HUES64 (cell line): ENCODE results near the gene RNF38.
A peak's percentile ranks its signal among the peaks of the same experiment; 100 is the strongest.
"Not testable (repeated sequence)": the region's sequence is repeated elsewhere in the genome, so short reads cannot be mapped to it uniquely, and the experiment has no call there.

Experiments used
- H3K27ac ChIP-seq: 2 replicates; pipeline ENCODE4 v1.7.0; 2013; ENCODE audit warnings: low read depth, low read length, inconsistent platforms
- H3K27me3 ChIP-seq: 2 replicates; pipeline ENCODE4 v1.6.1; 2013; ENCODE audit warnings: mild to moderate bottlenecking, low read length; ENCODE audit not compliant: insufficient read depth
- H3K36me3 ChIP-seq: 2 replicates; pipeline ENCODE4 v1.6.1; 2013; ENCODE audit warnings: mild to moderate bottlenecking, low read length; ENCODE audit not compliant: insufficient read depth
- H3K4me1 ChIP-seq: 2 replicates; pipeline ENCODE4 v1.6.1; 2013; ENCODE audit warnings: mild to moderate bottlenecking, low read length, moderate library complexity; ENCODE audit not compliant: insufficient read depth
- H3K4me3 ChIP-seq: 2 replicates; pipeline ENCODE4 v1.5.1; 2013; ENCODE audit warnings: mild to moderate bottlenecking, low read length, moderate library complexity
- H3K9ac ChIP-seq: 2 replicates; pipeline ENCODE4 v1.6.1; 2013; ENCODE audit warnings: mild to moderate bottlenecking, low read depth, low read length
- H3K9me3 ChIP-seq: 2 replicates; pipeline ENCODE4 v1.6.1; 2013; ENCODE audit warnings: low read depth, low read length; ENCODE audit not compliant: insufficient read depth
- WGBS: fragments of 150-250, 120-280 bp; methylation state at CpG from one replicate; pipeline ENCODE4 v1.1.7; 2013; ENCODE audit warnings: missing lambda C conversion rate; 5-methylcytosine and 5-hydroxymethylcytosine counted together

RNF38 gene

GRCh38 chr9:36407122-36407723 is 7.2 kb upstream of the RNF38 start:
- Histone ChIP-seq H3K27ac (no peak overlapping the region), H3K9me3 (no peaks in the 10 kb centered on the region)
- WGBS = 85% methylated on average over 2 of the region's 4 CpGs

GRCh38 chr9:36402536-36402935 is 2.5 kb upstream of the RNF38 start:
- Histone ChIP-seq H3K27ac (no peak overlapping the region), H3K9me3 (no peaks in the 10 kb centered on the region), H3K9ac (no peak overlapping the region), H3K4me1 (peaks cover 27% of the 10 kb centered on the region), H3K4me3 (no peak overlapping the region), H3K27me3 (no peaks in the 10 kb centered on the region), H3K36me3 (0 out of 2 replicates have a peak, but pooled peaks cover 4% of the 10 kb centered on the region)
- WGBS = 95% methylated on average over 3 of the region's 3 CpGs

More at GRCh38 chr9:36407122-36407723, 7.2 kb upstream of the RNF38 start:
- H3K4me1 ChIP-seq = peaks cover 11% of the 10 kb centered on the region; the same call in 1 of the 2 replicates
- H3K27me3 ChIP-seq = no peaks in the 10 kb centered on the region
- no peak overlapping the region for H3K9ac ChIP-seq
- H3K36me3 ChIP-seq = 0 out of 2 replicates have a peak, but pooled peaks cover 4% of the 10 kb centered on the region
- H3K4me3 ChIP-seq = no peak overlapping the region

- H3K27ac ChIP-seq = peak overlapping the region; percentile 98; the same call in 1 of the 2 replicates
- H3K36me3 ChIP-seq = 0 out of 2 replicates have a peak, but pooled peaks cover 4% of the 10 kb centered on the region
- H3K4me3 ChIP-seq = peak overlapping the region; percentile 86; the same call in 1 of the 2 replicates
- no peaks in the 10 kb centered on the region for H3K9me3 ChIP-seq
- 99% methylated on average over 3 of the region's 3 CpGs for WGBS
- H3K9ac ChIP-seq = no peak overlapping the region
- H3K27me3 ChIP-seq = no peaks in the 10 kb centered on the region
- H3K4me1 ChIP-seq = peaks cover 27% of the 10 kb centered on the region
Measured at GRCh38 chr9:36401897-36402480, 1.9 kb upstream of the RNF38 start.

GRCh38 chr9:36401164-36401740 is 1.2 kb upstream of the RNF38 start:
- Histone ChIP-seq H3K36me3 (0 out of 2 replicates have a peak, but pooled peaks cover 4% of the 10 kb centered on the region), H3K9ac (peak overlapping the region; percentile 87), H3K4me1 (peaks cover 27% of the 10 kb centered on the region), H3K4me3 (peak overlapping the region; percentile 86), H3K9me3 (no peaks in the 10 kb centered on the region), H3K27ac (peak overlapping the region; percentile 98), H3K27me3 (no peaks in the 10 kb centered on the region)
- WGBS = 4% methylated on average over 31 of the region's 33 CpGs

GRCh38 chr9:36400332-36401163 is 479 bp upstream of the RNF38 start:
- under 1% methylated on average over 111 of the region's 111 CpGs for WGBS
- H3K27ac ChIP-seq = peak overlapping the region; percentile 98
- H3K9me3 ChIP-seq = no peaks in the 10 kb centered on the region
- no peaks in the 10 kb centered on the region for H3K27me3 ChIP-seq
- peaks cover 27% of the 10 kb centered on the region for H3K4me1 ChIP-seq
- H3K36me3 ChIP-seq = no peaks in the 10 kb centered on the region
- peak overlapping the region; percentile 87 for H3K9ac ChIP-seq
- H3K4me3 ChIP-seq = peak overlapping the region; percentile 86

GRCh38 chr9:36398745-36399144 is 1.3 kb downstream of the RNF38 start:
- peaks cover 28% of the 10 kb centered on the region for H3K4me1 ChIP-seq
- H3K4me3 ChIP-seq = peak overlapping the region; percentile 86; the same call in 1 of the 2 replicates
- H3K9ac ChIP-seq = peak overlapping the region; percentile 25; the same call in 1 of the 2 replicates
- no peaks in the 10 kb centered on the region for H3K27me3 ChIP-seq
- H3K36me3 ChIP-seq = no peaks in the 10 kb centered on the region
- H3K27ac ChIP-seq = no peak overlapping the region
- H3K9me3 ChIP-seq = no peaks in the 10 kb centered on the region

GRCh38 chr9:36396985-36397384 is 3.1 kb downstream of the RNF38 start:
- 93% methylated on average over 5 of the region's 9 CpGs for WGBS
- Histone ChIP-seq H3K4me1 (peaks cover 32% of the 10 kb centered on the region), H3K9ac (no peak overlapping the region)

GRCh38 chr9:36392489-36392888 is 7.6 kb downstream of the RNF38 start:
- H3K36me3 ChIP-seq = peaks cover 14% of the 10 kb centered on the region; the same call in 1 of the 2 replicates
- no peak overlapping the region for H3K9ac ChIP-seq
- WGBS = 79% methylated on average over 1 of the region's 1 CpG
- no peaks in the 10 kb centered on the region for H3K27me3 ChIP-seq
- no peak overlapping the region for H3K4me3 ChIP-seq
- H3K9me3 ChIP-seq = no peaks in the 10 kb centered on the region
- no peak overlapping the region for H3K27ac ChIP-seq
- H3K4me1 ChIP-seq = peaks cover 45% of the 10 kb centered on the region

More at GRCh38 chr9:36396985-36397384, 3.1 kb downstream of the RNF38 start:
- Histone ChIP-seq H3K36me3 (peaks cover 5% of the 10 kb centered on the region; the same call in 1 of the 2 replicates), H3K4me3 (no peak overlapping the region), H3K27ac (no peak overlapping the region), H3K9me3 (no peaks in the 10 kb centered on the region), H3K27me3 (no peaks in the 10 kb centered on the region)

- Histone ChIP-seq H3K4me1 (peaks cover 51% of the 10 kb centered on the region), H3K36me3 (peaks cover 17% of the 10 kb centered on the region; the same call in 1 of the 2 replicates), H3K9ac (no peak overlapping the region), H3K4me3 (no peak overlapping the region), H3K27ac (no peak overlapping the region), H3K27me3 (no peaks in the 10 kb centered on the region), H3K9me3 (no peaks in the 10 kb centered on the region)
- 94% methylated on average over 2 of the region's 2 CpGs for WGBS
Measured at GRCh38 chr9:36389590-36389989, 10.5 kb downstream of the RNF38 start.

GRCh38 chr9:36386396-36386965 is 13.6 kb downstream of the RNF38 start:
- Histone ChIP-seq H3K36me3 (peaks cover 11% of the 10 kb centered on the region; the same call in 1 of the 2 replicates), H3K4me1 (peaks cover 61% of the 10 kb centered on the region)
- H3K9me3 ChIP-seq, H3K4me3 ChIP-seq, H3K27me3 ChIP-seq, H3K27ac ChIP-seq, H3K9ac ChIP-seq: not testable (repeated sequence)
- WGBS = 93% methylated on average over 7 of the region's 7 CpGs
